PFSK-1 (cell line): Measurements from ENCODE around the gene ACER3.

Source experiments
- FOXP2 ChIP-seq: optimal IDR thresholded peaks from 2 replicates; pipeline ENCODE3; 2011; ENCODE audit warnings: borderline replicate concordance, control low read depth, inconsistent platforms; ENCODE audit not compliant: insufficient read depth; ENCODE audit errors: extremely low read length, extremely low read depth
- POLR2AphosphoS5 ChIP-seq: IDR thresholded peaks from 2 replicates; pipeline ENCODE4 v1.6.1; 2012; ENCODE audit warnings: low read depth, mild to moderate bottlenecking, control low read depth, low read length, moderate library complexity
- SIN3A ChIP-seq: IDR thresholded peaks from 2 replicates; pipeline ENCODE4 v1.6.1; 2012; ENCODE audit warnings: mild to moderate bottlenecking, low read length, moderate library complexity, borderline replicate concordance; ENCODE audit not compliant: insufficient read depth
- TF ChIP-seq, protein P1 (sequence below), 2 experiments: IDR thresholded peaks; 2 replicates each; pipeline versions ENCODE4 v1.6.1 to v1.8.0; 2011 to 2012; ENCODE audit warnings: low read depth in 2 of 2, low read length in 2 of 2, control low read depth in 1 of 2, inconsistent platforms in 1 of 2, mild to moderate bottlenecking in 1 of 2, moderate library complexity in 1 of 2; ENCODE audit not compliant: insufficient read depth in 1 of 2

DNA sequence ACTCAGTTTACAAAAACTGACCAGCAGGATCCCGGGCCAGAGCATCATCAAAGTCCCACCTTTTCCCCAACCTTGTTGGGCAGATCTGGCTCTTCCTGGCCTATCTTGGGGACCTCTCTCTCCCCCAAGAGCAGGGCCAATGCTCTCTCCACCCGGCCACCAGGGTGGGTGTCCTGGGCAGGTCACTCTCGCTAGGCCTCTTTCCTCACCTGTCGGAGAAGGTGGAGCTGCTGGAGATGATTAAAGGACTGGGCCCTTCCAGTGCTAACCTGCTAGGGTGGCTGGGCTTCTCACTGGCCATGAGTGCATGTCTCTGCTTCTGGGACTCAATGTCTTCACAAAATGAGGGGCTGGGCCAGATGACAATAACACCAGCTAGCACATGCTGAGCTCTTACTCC, 203.1 kb downstream of the ACER3 start:
- TF ChIP-seq, protein P1, sequence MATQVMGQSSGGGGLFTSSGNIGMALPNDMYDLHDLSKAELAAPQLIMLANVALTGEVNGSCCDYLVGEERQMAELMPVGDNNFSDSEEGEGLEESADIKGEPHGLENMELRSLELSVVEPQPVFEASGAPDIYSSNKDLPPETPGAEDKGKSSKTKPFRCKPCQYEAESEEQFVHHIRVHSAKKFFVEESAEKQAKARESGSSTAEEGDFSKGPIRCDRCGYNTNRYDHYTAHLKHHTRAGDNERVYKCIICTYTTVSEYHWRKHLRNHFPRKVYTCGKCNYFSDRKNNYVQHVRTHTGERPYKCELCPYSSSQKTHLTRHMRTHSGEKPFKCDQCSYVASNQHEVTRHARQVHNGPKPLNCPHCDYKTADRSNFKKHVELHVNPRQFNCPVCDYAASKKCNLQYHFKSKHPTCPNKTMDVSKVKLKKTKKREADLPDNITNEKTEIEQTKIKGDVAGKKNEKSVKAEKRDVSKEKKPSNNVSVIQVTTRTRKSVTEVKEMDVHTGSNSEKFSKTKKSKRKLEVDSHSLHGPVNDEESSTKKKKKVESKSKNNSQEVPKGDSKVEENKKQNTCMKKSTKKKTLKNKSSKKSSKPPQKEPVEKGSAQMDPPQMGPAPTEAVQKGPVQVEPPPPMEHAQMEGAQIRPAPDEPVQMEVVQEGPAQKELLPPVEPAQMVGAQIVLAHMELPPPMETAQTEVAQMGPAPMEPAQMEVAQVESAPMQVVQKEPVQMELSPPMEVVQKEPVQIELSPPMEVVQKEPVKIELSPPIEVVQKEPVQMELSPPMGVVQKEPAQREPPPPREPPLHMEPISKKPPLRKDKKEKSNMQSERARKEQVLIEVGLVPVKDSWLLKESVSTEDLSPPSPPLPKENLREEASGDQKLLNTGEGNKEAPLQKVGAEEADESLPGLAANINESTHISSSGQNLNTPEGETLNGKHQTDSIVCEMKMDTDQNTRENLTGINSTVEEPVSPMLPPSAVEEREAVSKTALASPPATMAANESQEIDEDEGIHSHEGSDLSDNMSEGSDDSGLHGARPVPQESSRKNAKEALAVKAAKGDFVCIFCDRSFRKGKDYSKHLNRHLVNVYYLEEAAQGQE (IDR thresholded peaks at IDR 0.05; ENCODE audit: insufficient read depth in 1 of 2, low read depth in 2 of 2, low read length in 2 of 2), result no peak
- TF ChIP-seq POLR2AphosphoS5 (no peak), FOXP2 (no peak), SIN3A (no peak)
